Measurements from ENCODE around the gene CALHM6.

Gene CALHM6

GRCh38 chr6:116431964-116432595 lies 29.1 kb upstream of the CALHM6 start:
- DNase-seq (ENCODE audit: low read depth), result no peak
- no peak overlapping the region for H3K4me3 ChIP-seq (ENCODE audit: low read depth, low read length)

GRCh38 chr6:116433206-116433712 lies 27.9 kb upstream of the CALHM6 start:
- no peak overlapping the region for H3K4me3 ChIP-seq (ENCODE audit: low read depth, low read length)
- DNase-seq (ENCODE audit: low read depth), result no peak

More at GRCh38 chr6:116431964-116432595, 29.1 kb upstream of the CALHM6 start:
- TF ChIP-seq POLR2A (IDR thresholded peaks at IDR 0.05; ENCODE audit: extremely low read depth, insufficient read length) (no peak), MYC (IDR thresholded peaks at IDR 0.05; ENCODE audit: low read depth, low read length) (no peak), MAX (IDR thresholded peaks at IDR 0.05; ENCODE audit: low read depth, low read length) (no peak)
- TF ChIP-seq, protein P1, sequence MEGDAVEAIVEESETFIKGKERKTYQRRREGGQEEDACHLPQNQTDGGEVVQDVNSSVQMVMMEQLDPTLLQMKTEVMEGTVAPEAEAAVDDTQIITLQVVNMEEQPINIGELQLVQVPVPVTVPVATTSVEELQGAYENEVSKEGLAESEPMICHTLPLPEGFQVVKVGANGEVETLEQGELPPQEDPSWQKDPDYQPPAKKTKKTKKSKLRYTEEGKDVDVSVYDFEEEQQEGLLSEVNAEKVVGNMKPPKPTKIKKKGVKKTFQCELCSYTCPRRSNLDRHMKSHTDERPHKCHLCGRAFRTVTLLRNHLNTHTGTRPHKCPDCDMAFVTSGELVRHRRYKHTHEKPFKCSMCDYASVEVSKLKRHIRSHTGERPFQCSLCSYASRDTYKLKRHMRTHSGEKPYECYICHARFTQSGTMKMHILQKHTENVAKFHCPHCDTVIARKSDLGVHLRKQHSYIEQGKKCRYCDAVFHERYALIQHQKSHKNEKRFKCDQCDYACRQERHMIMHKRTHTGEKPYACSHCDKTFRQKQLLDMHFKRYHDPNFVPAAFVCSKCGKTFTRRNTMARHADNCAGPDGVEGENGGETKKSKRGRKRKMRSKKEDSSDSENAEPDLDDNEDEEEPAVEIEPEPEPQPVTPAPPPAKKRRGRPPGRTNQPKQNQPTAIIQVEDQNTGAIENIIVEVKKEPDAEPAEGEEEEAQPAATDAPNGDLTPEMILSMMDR (IDR thresholded peaks at IDR 0.05; ENCODE audit: low read depth, low read length), result no peak

DNA sequence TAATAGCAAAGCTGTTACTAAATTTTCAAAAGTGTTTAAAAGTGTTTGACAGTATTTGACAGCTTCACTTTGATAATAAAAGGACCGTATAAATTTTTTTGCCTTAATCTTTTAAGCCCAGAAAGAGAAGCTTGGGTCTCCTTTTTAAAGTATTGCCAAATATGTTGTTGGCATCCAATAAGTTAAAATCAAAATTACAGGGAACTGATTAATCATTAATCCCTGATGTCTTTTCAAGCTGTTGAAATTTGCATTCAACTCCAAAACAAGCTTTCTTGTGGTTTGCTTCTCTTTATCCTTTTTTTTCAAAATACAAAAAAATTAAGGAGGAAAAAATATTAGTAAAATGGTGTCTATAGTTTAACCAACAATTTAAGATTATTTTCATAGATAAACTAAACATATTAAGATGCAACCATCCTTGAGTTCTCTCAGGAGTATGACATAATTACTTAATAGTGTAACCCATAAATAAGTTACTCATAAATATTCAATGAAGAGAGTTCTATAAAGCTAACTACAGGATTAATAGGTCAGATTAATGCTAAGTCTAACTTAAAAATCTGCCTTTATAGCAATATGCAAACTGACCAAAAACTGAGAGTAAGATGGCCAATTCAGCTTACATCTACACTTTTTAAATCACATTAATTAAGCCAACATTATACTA lies 27.0 kb upstream of the CALHM6 start:
- H3K4me3 ChIP-seq (ENCODE audit: low read depth, low read length), result no peak overlapping the region
- TF ChIP-seq, protein P1 (IDR thresholded peaks at IDR 0.05; ENCODE audit: low read depth, low read length), result no peak
- TF ChIP-seq POLR2A (IDR thresholded peaks at IDR 0.05; ENCODE audit: extremely low read depth, insufficient read length) (no peak), MAX (IDR thresholded peaks at IDR 0.05; ENCODE audit: low read depth, low read length) (no peak), MYC (IDR thresholded peaks at IDR 0.05; ENCODE audit: low read depth, low read length) (no peak)
- DNase-seq (ENCODE audit: low read depth), result no peak

More at GRCh38 chr6:116433206-116433712, 27.9 kb upstream of the CALHM6 start:
- TF ChIP-seq, protein P1 (IDR thresholded peaks at IDR 0.05; ENCODE audit: low read depth, low read length), result no peak
- TF ChIP-seq MAX (IDR thresholded peaks at IDR 0.05; ENCODE audit: low read depth, low read length), result no peak
- TF ChIP-seq MYC (IDR thresholded peaks at IDR 0.05; ENCODE audit: low read depth, low read length), result no peak
- TF ChIP-seq POLR2A (IDR thresholded peaks at IDR 0.05; ENCODE audit: extremely low read depth, insufficient read length), result no peak

- no peak for DNase-seq (ENCODE audit: low read depth)
- H3K4me3 ChIP-seq (ENCODE audit: low read depth, low read length), result no peak overlapping the region
- TF ChIP-seq, protein P1 (IDR thresholded peaks at IDR 0.05; ENCODE audit: low read depth, low read length), result no peak
- no peak for TF ChIP-seq MAX (IDR thresholded peaks at IDR 0.05; ENCODE audit: low read depth, low read length)
- TF ChIP-seq POLR2A (IDR thresholded peaks at IDR 0.05; ENCODE audit: extremely low read depth, insufficient read length), result no peak
- no peak for TF ChIP-seq MYC (IDR thresholded peaks at IDR 0.05; ENCODE audit: low read depth, low read length)
Measured at GRCh38 chr6:116436586-116436985, 24.6 kb upstream of the CALHM6 start.

DNA sequence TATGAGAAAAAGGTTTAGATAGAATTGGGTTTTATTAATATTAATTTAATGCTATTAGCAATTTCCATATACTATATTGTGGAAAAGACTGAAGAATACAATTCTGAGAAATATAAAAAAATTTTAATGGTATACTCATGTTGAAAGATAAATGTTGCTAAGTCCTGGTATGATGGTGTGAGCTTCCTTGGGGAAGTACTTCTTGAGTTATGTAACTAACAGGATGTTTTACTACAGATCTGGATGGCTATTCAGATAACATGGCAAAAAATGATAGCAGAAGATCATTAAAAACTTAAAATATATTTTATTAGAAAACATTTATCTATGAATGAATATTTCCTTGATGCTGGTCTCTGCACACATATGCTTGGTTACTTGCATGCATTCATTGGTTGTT lies 23.5 kb upstream of the CALHM6 start:
- TF ChIP-seq MAX (IDR thresholded peaks at IDR 0.05; ENCODE audit: low read depth, low read length), result no peak
- no peak for TF ChIP-seq MYC (IDR thresholded peaks at IDR 0.05; ENCODE audit: low read depth, low read length)
- TF ChIP-seq POLR2A (IDR thresholded peaks at IDR 0.05; ENCODE audit: extremely low read depth, insufficient read length), result no peak
- TF ChIP-seq, protein P1 (IDR thresholded peaks at IDR 0.05; ENCODE audit: low read depth, low read length), result no peak

More for the DNA sequence above, 23.5 kb upstream of the CALHM6 start:
- DNase-seq (ENCODE audit: low read depth), result no peak
- H3K4me3 ChIP-seq (ENCODE audit: low read depth, low read length), result no peak overlapping the region

Data from NB4 (cell line).